Neural progenitor cell (in vitro differentiated cells): ENCODE results near the gene DIABLO. TPM values are rescaled to one million over a fixed set of nuclear protein-coding genes. Genes with fewer than 3 reads are reported as not detected.
A peak's percentile ranks its signal among the peaks of the same experiment; 100 is the strongest.

ENCODE experiments used
- DNase-seq: peaks from one replicate; pipeline ENCODE4 v3.0.0-alpha.2; 2016; ENCODE audit warnings: low spot score
- H2AFZ ChIP-seq: fragments of 200-600 bp; sonication (generic); replicated peaks from 2 replicates; pipeline ENCODE4 v1.6.1; 2016; ENCODE audit warnings: antibody characterized with exemption
- H3F3A ChIP-seq: fragments of 200-600 bp; sonication (generic); 2 replicates; pipeline ENCODE4 v1.6.1; 2016; ENCODE audit warnings: antibody characterized with exemption, low read depth
- H3K27ac ChIP-seq: fragments of 200-600 bp; sonication (generic); 2 replicates; pipeline ENCODE4 v1.5.1; 2016; ENCODE audit warnings: mild to moderate bottlenecking
- H3K27me3 ChIP-seq: fragments of 200-600 bp; sonication (generic); 2 replicates; pipeline ENCODE4 v1.6.1; 2016; ENCODE audit warnings: mild to moderate bottlenecking, moderate library complexity
- H3K36me3 ChIP-seq: fragments of 200-600 bp; sonication (generic); 2 replicates; pipeline ENCODE4 v1.5.1; 2016
- H3K4me1 ChIP-seq: fragments of 200-600 bp; sonication (generic); 2 replicates; pipeline ENCODE4 v1.6.1; 2016; ENCODE audit warnings: mixed run types
- H3K4me2 ChIP-seq: fragments of 200-600 bp; sonication (generic); 2 replicates; pipeline ENCODE4 v1.6.1; 2016
- H3K4me3 ChIP-seq: fragments of 200-600 bp; sonication (generic); 2 replicates; pipeline ENCODE4 v1.5.1; 2016
- H3K79me2 ChIP-seq: fragments of 200-600 bp; sonication (generic); 2 replicates; pipeline ENCODE4 v1.6.1; 2016; ENCODE audit warnings: low read depth
- H3K9ac ChIP-seq: fragments of 200-600 bp; sonication (generic); 2 replicates; pipeline ENCODE4 v1.6.1; 2016
- H3K9me3 ChIP-seq: fragments of 200-600 bp; sonication (generic); 2 replicates; pipeline ENCODE4 v1.5.1; 2016; ENCODE audit warnings: low read depth
- H4K20me1 ChIP-seq: fragments of 200-600 bp; sonication (generic); 2 replicates; pipeline ENCODE4 v1.6.1; 2016; ENCODE audit warnings: low read depth
- H3K27ac Mint-ChIP-seq: 3 replicates; pipeline ENCODE4 v1.8.0; 2021; ENCODE audit warnings: mixed read lengths
- H3K27me3 Mint-ChIP-seq: 2 replicates; pipeline ENCODE4 v1.8.0; 2022; ENCODE audit warnings: low read depth, mild to moderate bottlenecking, inconsistent platforms, moderate library complexity, mixed read lengths; ENCODE audit not compliant: insufficient read depth
- H3K36me3 Mint-ChIP-seq: 3 replicates; pipeline ENCODE4 v1.8.0; 2021; ENCODE audit warnings: mixed read lengths
- H3K4me1 Mint-ChIP-seq: 3 replicates; pipeline ENCODE4 v1.8.0; 2021; ENCODE audit warnings: mixed read lengths
- H3K4me3 Mint-ChIP-seq: 3 replicates; pipeline ENCODE4 v1.8.0; 2021; ENCODE audit warnings: mild to moderate bottlenecking, moderate library complexity, mixed read lengths
- H3K9me3 Mint-ChIP-seq: 3 replicates; pipeline ENCODE4 v1.8.0; 2020; ENCODE audit warnings: mixed read lengths
- CTCF ChIP-seq: fragments of 200-600 bp; sonication (generic); IDR thresholded peaks from 2 replicates; pipeline ENCODE4 v1.5.1; 2017; ENCODE audit warnings: antibody characterized with exemption, mild to moderate bottlenecking
- EZH2 ChIP-seq: fragments of 200-600 bp; sonication (generic); IDR thresholded peaks from 2 replicates; pipeline ENCODE4 v1.6.1; 2017; ENCODE audit warnings: antibody characterized with exemption, mild to moderate bottlenecking, moderate library complexity
- EZH2phosphoT487 ChIP-seq: fragments of 200-600 bp; sonication (generic); IDR thresholded peaks from 2 replicates; pipeline ENCODE4 v1.6.1; 2017; ENCODE audit warnings: antibody characterized with exemption
- total RNA-seq: library from RNA; depleted of rRNA; stranded (reverse); fragments of >200 nt; gene quantifications from 2 replicates; pipeline ENCODE4 v1.2.3, GENCODE V29; 2015; ENCODE audit warnings: low replicate concordance

The DIABLO gene
- total RNA-seq, 1 donor from 2014 or later = 131 TPM

GRCh38 chr12:122167356-122167925 lies 58.4 kb downstream of the DIABLO start:
- Mint-ChIP-seq H3K4me1 (peaks cover 9% of the 10 kb centered on the region), H3K27me3 (peaks cover 4% of the 10 kb centered on the region), H3K36me3 (no peaks in the 10 kb centered on the region), H3K9me3 (peaks cover 4% of the 10 kb centered on the region), H3K27ac (peak overlapping the region; percentile 29), H3K4me3 (no peak overlapping the region)
- H3K9me3 ChIP-seq = no peaks in the 10 kb centered on the region
- no peak overlapping the region for H3K27ac ChIP-seq
- no peaks in the 10 kb centered on the region for H3K36me3 ChIP-seq
- no peaks in the 10 kb centered on the region for H3K27me3 ChIP-seq
- H2AFZ ChIP-seq = peak overlapping the region; percentile 57
- TF ChIP-seq EZH2phosphoT487 (no peak), CTCF (no peak), EZH2 (no peak)
- no peaks in the 10 kb centered on the region for H3K4me1 ChIP-seq
- no peak overlapping the region for H3K9ac ChIP-seq
- no peak for DNase-seq
- no peaks in the 10 kb centered on the region for H4K20me1 ChIP-seq
- H3F3A ChIP-seq = no peaks in the 10 kb centered on the region
- H3K4me3 ChIP-seq = no peak overlapping the region
- H3K4me2 ChIP-seq = no peak overlapping the region
- H3K79me2 ChIP-seq = no peaks in the 10 kb centered on the region

- H3K4me3 Mint-ChIP-seq = no peak overlapping the region
- Histone ChIP-seq H2AFZ (peak overlapping the region; percentile 57), H3K79me2 (no peaks in the 10 kb centered on the region), H3K4me3 (no peak overlapping the region), H3F3A (no peaks in the 10 kb centered on the region), H3K4me1 (no peaks in the 10 kb centered on the region), H3K9me3 (no peaks in the 10 kb centered on the region), H3K27me3 (no peaks in the 10 kb centered on the region), H3K27ac (no peak overlapping the region), H3K9ac (no peak overlapping the region), H3K4me2 (no peak overlapping the region), H4K20me1 (no peaks in the 10 kb centered on the region), H3K36me3 (no peaks in the 10 kb centered on the region)
- H3K27ac Mint-ChIP-seq = peak overlapping the region; percentile 29
- no peak for DNase-seq
- TF ChIP-seq EZH2 (no peak), CTCF (no peak), EZH2phosphoT487 (no peak)
- H3K27me3 Mint-ChIP-seq = peaks cover 4% of the 10 kb centered on the region
- H3K9me3 Mint-ChIP-seq = peaks cover 4% of the 10 kb centered on the region
- no peaks in the 10 kb centered on the region for H3K36me3 Mint-ChIP-seq
- H3K4me1 Mint-ChIP-seq = peaks cover 9% of the 10 kb centered on the region
Observed at GRCh38 chr12:122166422-122167349, 59.2 kb downstream of the DIABLO start.

- H3K9me3 ChIP-seq = no peaks in the 10 kb centered on the region
- no peaks in the 10 kb centered on the region for H3K27me3 ChIP-seq
- H3K79me2 ChIP-seq = no peaks in the 10 kb centered on the region
- no peak overlapping the region for H2AFZ ChIP-seq
- TF ChIP-seq EZH2phosphoT487 (no peak), EZH2 (no peak), CTCF (no peak)
- Mint-ChIP-seq H3K4me3 (no peak overlapping the region), H3K4me1 (peaks cover 9% of the 10 kb centered on the region), H3K36me3 (no peaks in the 10 kb centered on the region), H3K27ac (no peak overlapping the region), H3K9me3 (no peaks in the 10 kb centered on the region), H3K27me3 (no peaks in the 10 kb centered on the region)
- DNase-seq = no peak
- H3K4me2 ChIP-seq = no peak overlapping the region
- H3K9ac ChIP-seq = no peak overlapping the region
- no peaks in the 10 kb centered on the region for H3K4me1 ChIP-seq
- no peaks in the 10 kb centered on the region for H4K20me1 ChIP-seq
- no peak overlapping the region for H3K4me3 ChIP-seq
- no peaks in the 10 kb centered on the region for H3K36me3 ChIP-seq
- H3K27ac ChIP-seq = no peak overlapping the region
- no peaks in the 10 kb centered on the region for H3F3A ChIP-seq
Observed at GRCh38 chr12:122162976-122163375, 62.9 kb downstream of the DIABLO start.
